Neural cell (in vitro differentiated cells): ENCODE data around the gene ROS1. TPM values are rescaled to one million over a fixed set of nuclear protein-coding genes. Genes with fewer than 3 reads are reported as not detected.

Experiments
- H2AFZ ChIP-seq: fragments of 200-600, 300-800 bp; sonication (generic), shearing (Covaris generic); 2 replicates; pipeline ENCODE4 v1.6.0; 2014; ENCODE audit warnings: low read depth, mild to moderate bottlenecking, antibody characterized with exemption, low read length, moderate library complexity
- H3F3A ChIP-seq: fragments of 200-600 bp; shearing (Covaris generic); 2 replicates; pipeline ENCODE4 v1.6.1; 2016; ENCODE audit warnings: mild to moderate bottlenecking, moderate library complexity, mixed read lengths, antibody characterized with exemption, low read length; ENCODE audit not compliant: insufficient read depth, poor library complexity, severe bottlenecking
- H3K27ac ChIP-seq: fragments of 200-600, 300-800 bp; sonication (generic), shearing (Covaris generic); 2 replicates; pipeline ENCODE4 v1.5.1; 2014; ENCODE audit warnings: mild to moderate bottlenecking, low read length, moderate library complexity
- H3K27me3 ChIP-seq: fragments of 300-800, 200-600 bp; sonication (generic), shearing (Covaris generic); 2 replicates; pipeline ENCODE4 v1.6.0; 2014; ENCODE audit warnings: mild to moderate bottlenecking, low read depth, low read length, moderate library complexity; ENCODE audit not compliant: insufficient read depth
- H3K36me3 ChIP-seq: fragments of 300-800, 200-600 bp; sonication (generic), shearing (Covaris generic); 2 replicates; pipeline ENCODE4 v1.5.1; 2014; ENCODE audit warnings: mild to moderate bottlenecking, antibody characterized with exemption, low read length, moderate library complexity; ENCODE audit not compliant: insufficient read depth
- H3K4me2 ChIP-seq: fragments of 300-800, 200-600 bp; sonication (generic), shearing (Covaris generic); 2 replicates; pipeline ENCODE4 v1.6.0; 2014; ENCODE audit warnings: mild to moderate bottlenecking, low read length
- H3K4me3 ChIP-seq: fragments of 300-800, 200-600 bp; sonication (generic), shearing (Covaris generic); 2 replicates; pipeline ENCODE4 v1.5.1; 2014; ENCODE audit warnings: mild to moderate bottlenecking, low read length, moderate library complexity
- H3K79me2 ChIP-seq: fragments of 200-600 bp; shearing (Covaris generic); replicated peaks from 2 replicates; pipeline ENCODE4 v1.6.0; 2014; ENCODE audit warnings: mild to moderate bottlenecking, low read length, moderate library complexity; ENCODE audit not compliant: insufficient read depth
- H3K9ac ChIP-seq: fragments of 300-800, 200-600 bp; sonication (generic), shearing (Covaris generic); 2 replicates; pipeline ENCODE4 v1.6.1; 2016; ENCODE audit warnings: mild to moderate bottlenecking, low read length, mixed read lengths
- H3K9me2 ChIP-seq: fragments of 200-600 bp; shearing (Covaris generic); 2 replicates; pipeline ENCODE4 v1.6.1; 2016; ENCODE audit warnings: mild to moderate bottlenecking, low read length, mixed read lengths; ENCODE audit not compliant: insufficient read depth
- H3K9me3 ChIP-seq: fragments of 200-600, 300-800 bp; sonication (generic), shearing (Covaris generic); 2 replicates; pipeline ENCODE4 v1.6.1; 2016; ENCODE audit warnings: mild to moderate bottlenecking, mixed run types, low read length, moderate library complexity, mixed read lengths
- H4K20me1 ChIP-seq: fragments of 200-600 bp; shearing (Covaris generic); 2 replicates; pipeline ENCODE4 v1.6.1; 2016; ENCODE audit warnings: mild to moderate bottlenecking, mixed run types; ENCODE audit not compliant: insufficient read depth
- EP300 ChIP-seq: fragments of 450-650 bp; conservative IDR thresholded peaks from 2 replicates; pipeline ENCODE4 v1.6.1; 2014; ENCODE audit warnings: antibody characterized with exemption, mild to moderate bottlenecking, moderate library complexity; ENCODE audit not compliant: poor library complexity, severe bottlenecking
- EZH2 ChIP-seq: fragments of 200-600, 300-800 bp; shearing (Covaris generic), sonication (generic); IDR thresholded peaks from 2 replicates; pipeline ENCODE4 v1.6.1; 2014; ENCODE audit warnings: antibody characterized with exemption, low read length, borderline replicate concordance, mild to moderate bottlenecking; ENCODE audit not compliant: insufficient read depth, poor library complexity, severe bottlenecking
- MXI1 ChIP-seq: fragments of 450-650 bp; conservative IDR thresholded peaks from 2 replicates; pipeline ENCODE4 v1.6.1; 2014; ENCODE audit warnings: antibody characterized with exemption, mild to moderate bottlenecking; ENCODE audit not compliant: poor library complexity, severe bottlenecking
- POLR2AphosphoS5 ChIP-seq: IDR thresholded peaks from 2 replicates; pipeline ENCODE4 v1.6.1; 2012
- RAD21 ChIP-seq: fragments of 450-650 bp; conservative IDR thresholded peaks from 2 replicates; pipeline ENCODE4 v1.6.1; 2014; ENCODE audit warnings: antibody characterized with exemption, mild to moderate bottlenecking, moderate library complexity
- SMC3 ChIP-seq: fragments of 450-650 bp; conservative IDR thresholded peaks from 2 replicates; pipeline ENCODE4 v1.6.1; 2014; ENCODE audit warnings: antibody characterized with exemption, mild to moderate bottlenecking, moderate library complexity; ENCODE audit not compliant: poor library complexity
- TAF1 ChIP-seq: IDR thresholded peaks from 2 replicates; pipeline ENCODE4 v1.6.1; 2012; ENCODE audit warnings: low read depth
- polyA plus RNA-seq: library from polyadenylated mRNA; depleted of rRNA; stranded (reverse); fragments of >200 nt; gene quantifications from 2 replicates; pipeline ENCODE4 v1.2.3, GENCODE V29; 2014
- TF ChIP-seq, protein P1 (sequence below): IDR thresholded peaks from 2 replicates; pipeline ENCODE4 v1.6.1; 2012; ENCODE audit warnings: borderline replicate concordance
- TF ChIP-seq, protein P2 (sequence below): fragments of 450-650 bp; IDR thresholded peaks from 2 replicates; pipeline ENCODE4 v1.5.1; 2014; ENCODE audit warnings: antibody characterized with exemption, mild to moderate bottlenecking, moderate library complexity; ENCODE audit not compliant: poor library complexity, severe bottlenecking

ROS1 gene
- polyA plus RNA-seq, 1 donor from 2014 or later = not detected

- no peaks in the 10 kb centered on the region for H3F3A ChIP-seq
- H3K4me3 ChIP-seq = no peak overlapping the region
- TF ChIP-seq RAD21 (no peak), POLR2AphosphoS5 (no peak), SMC3 (no peak), EP300 (no peak), TAF1 (no peak), EZH2 (no peak), MXI1 (no peak)
- TF ChIP-seq, protein P1, sequence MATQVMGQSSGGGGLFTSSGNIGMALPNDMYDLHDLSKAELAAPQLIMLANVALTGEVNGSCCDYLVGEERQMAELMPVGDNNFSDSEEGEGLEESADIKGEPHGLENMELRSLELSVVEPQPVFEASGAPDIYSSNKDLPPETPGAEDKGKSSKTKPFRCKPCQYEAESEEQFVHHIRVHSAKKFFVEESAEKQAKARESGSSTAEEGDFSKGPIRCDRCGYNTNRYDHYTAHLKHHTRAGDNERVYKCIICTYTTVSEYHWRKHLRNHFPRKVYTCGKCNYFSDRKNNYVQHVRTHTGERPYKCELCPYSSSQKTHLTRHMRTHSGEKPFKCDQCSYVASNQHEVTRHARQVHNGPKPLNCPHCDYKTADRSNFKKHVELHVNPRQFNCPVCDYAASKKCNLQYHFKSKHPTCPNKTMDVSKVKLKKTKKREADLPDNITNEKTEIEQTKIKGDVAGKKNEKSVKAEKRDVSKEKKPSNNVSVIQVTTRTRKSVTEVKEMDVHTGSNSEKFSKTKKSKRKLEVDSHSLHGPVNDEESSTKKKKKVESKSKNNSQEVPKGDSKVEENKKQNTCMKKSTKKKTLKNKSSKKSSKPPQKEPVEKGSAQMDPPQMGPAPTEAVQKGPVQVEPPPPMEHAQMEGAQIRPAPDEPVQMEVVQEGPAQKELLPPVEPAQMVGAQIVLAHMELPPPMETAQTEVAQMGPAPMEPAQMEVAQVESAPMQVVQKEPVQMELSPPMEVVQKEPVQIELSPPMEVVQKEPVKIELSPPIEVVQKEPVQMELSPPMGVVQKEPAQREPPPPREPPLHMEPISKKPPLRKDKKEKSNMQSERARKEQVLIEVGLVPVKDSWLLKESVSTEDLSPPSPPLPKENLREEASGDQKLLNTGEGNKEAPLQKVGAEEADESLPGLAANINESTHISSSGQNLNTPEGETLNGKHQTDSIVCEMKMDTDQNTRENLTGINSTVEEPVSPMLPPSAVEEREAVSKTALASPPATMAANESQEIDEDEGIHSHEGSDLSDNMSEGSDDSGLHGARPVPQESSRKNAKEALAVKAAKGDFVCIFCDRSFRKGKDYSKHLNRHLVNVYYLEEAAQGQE = no peak
- TF ChIP-seq, protein P2, sequence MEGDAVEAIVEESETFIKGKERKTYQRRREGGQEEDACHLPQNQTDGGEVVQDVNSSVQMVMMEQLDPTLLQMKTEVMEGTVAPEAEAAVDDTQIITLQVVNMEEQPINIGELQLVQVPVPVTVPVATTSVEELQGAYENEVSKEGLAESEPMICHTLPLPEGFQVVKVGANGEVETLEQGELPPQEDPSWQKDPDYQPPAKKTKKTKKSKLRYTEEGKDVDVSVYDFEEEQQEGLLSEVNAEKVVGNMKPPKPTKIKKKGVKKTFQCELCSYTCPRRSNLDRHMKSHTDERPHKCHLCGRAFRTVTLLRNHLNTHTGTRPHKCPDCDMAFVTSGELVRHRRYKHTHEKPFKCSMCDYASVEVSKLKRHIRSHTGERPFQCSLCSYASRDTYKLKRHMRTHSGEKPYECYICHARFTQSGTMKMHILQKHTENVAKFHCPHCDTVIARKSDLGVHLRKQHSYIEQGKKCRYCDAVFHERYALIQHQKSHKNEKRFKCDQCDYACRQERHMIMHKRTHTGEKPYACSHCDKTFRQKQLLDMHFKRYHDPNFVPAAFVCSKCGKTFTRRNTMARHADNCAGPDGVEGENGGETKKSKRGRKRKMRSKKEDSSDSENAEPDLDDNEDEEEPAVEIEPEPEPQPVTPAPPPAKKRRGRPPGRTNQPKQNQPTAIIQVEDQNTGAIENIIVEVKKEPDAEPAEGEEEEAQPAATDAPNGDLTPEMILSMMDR = no peak
- H3K9ac ChIP-seq = no peak overlapping the region
- H3K27me3 ChIP-seq = no peaks in the 10 kb centered on the region
- H4K20me1 ChIP-seq = no peaks in the 10 kb centered on the region
- no peak overlapping the region for H3K4me2 ChIP-seq
- H3K9me3 ChIP-seq = no peaks in the 10 kb centered on the region
- H3K79me2 ChIP-seq = no peaks in the 10 kb centered on the region
- H3K27ac ChIP-seq = no peak overlapping the region
- H2AFZ ChIP-seq = no peak overlapping the region
- H3K9me2 ChIP-seq = no peaks in the 10 kb centered on the region
- no peaks in the 10 kb centered on the region for H3K36me3 ChIP-seq
Measured at GRCh38 chr6:117409420-117409819, 16.3 kb downstream of the ROS1 start.

- Histone ChIP-seq H3K9ac (no peak overlapping the region), H3K27ac (no peak overlapping the region), H3K27me3 (no peaks in the 10 kb centered on the region), H3K9me3 (no peaks in the 10 kb centered on the region), H3K79me2 (no peaks in the 10 kb centered on the region), H2AFZ (no peak overlapping the region), H3F3A (no peaks in the 10 kb centered on the region), H3K9me2 (no peaks in the 10 kb centered on the region), H3K4me3 (no peak overlapping the region), H3K4me2 (no peak overlapping the region), H3K36me3 (no peaks in the 10 kb centered on the region), H4K20me1 (no peaks in the 10 kb centered on the region)
- TF ChIP-seq POLR2AphosphoS5 = no peak
- no peak for TF ChIP-seq RAD21
- no peak for TF ChIP-seq SMC3
- no peak for TF ChIP-seq EP300
- no peak for TF ChIP-seq EZH2
- no peak for TF ChIP-seq TAF1
- TF ChIP-seq MXI1 = no peak
- TF ChIP-seq, protein P2 = no peak
- TF ChIP-seq, protein P1 = no peak
Measured at GRCh38 chr6:117404548-117404947, 21.2 kb downstream of the ROS1 start.
